ENCODE results near the gene KCNN4.
"Not testable (repeated sequence)": the region's sequence is repeated elsewhere in the genome, so short reads cannot be mapped to it uniquely, and the experiment has no call there.

Gene KCNN4

DNA sequence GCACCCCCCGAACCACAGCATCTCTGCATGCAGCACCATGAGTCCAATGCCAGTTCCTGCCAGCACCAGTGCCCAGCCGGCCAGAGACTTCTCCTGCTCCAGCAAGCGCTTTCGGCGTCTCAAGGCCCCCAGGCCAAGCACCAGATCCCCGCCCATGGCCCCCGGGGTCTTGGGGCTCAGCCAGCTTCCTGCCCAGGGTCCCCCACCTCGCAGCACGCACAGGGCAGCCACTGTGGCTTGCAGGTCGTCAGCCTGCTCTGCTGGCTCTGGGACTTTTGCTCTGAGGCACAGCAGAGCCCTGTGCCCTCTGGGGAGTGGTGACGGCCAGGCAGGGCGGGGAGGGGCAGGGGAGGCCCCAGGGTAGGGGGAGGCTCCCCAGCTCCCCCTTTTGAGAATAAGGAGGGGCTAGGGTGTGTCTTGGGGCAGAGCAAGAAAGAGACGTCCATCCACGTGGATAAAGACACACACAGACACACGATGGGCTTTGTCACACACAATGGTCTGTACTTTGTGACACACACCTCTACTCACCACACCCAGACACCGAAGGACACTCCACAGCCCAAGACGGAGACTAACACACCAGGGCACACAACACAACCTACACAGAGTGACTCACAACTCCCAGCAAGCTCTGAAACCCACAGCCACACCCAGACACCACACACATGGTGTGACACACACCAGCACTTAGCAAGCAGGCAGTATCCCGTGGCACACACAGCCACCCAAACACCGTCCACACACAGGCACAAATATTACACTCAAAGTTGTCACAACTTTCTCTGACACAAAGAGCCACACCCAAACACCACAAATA is at the start of gene KCNN4:
Gene KCNN4, minus strand, starts transcription at position 268 of the 820 bp plus-strand sequence. Its CDS starts 112 bp downstream, at position 156.
- peak; percentile 46 to 78 (median 50) for DNase-seq (ENCODE audit: low read depth in 4 of 4, low spot score in 1 of 4)

DNA sequence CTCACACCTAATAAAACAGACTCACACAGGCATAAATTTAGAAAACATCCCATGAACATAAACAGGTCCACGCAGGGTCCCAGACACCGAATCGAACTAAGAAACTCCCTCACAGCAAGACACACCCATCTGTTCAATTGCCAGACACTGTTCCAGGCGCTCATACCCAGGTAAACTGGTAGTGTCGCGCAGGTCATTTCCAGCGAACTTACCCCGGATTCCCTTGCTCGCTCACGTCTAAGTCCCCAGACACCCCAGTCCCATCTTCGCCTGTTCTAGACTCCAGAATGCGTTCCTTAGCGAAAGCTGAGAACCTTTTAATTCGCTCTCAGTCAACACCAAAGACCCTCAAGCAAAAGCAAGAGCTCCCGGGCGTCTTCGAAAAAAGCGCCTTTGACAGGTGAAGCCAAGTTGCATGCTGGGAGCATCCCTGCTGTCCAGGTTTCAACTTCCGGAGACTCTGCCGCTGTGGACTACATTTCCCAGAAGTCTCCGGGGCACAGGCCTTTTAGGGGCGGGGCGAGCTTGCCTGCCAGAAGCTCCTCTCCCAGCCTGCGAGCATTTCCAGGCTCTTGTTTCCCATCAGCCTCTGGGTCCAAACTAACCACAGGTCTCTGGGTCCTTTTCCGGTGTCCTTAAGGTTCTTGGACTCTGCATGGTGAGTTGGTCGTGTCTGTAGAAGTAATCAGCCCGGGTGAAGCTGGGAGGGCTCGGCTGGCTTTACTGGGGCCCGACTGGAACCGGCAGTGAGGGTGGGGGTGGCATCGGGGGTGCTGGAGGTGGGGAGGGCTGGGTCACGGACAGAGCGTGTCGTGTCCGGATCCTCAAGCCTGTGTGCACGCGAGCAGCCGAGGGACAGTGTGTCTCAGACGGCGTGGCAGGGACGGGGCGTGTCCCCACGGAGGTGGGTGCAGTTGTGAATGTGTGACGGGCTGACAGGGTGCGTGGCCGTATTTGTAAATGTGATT is 46.3 kb upstream of the KCNN4 start, which contains the start of gene ZNF283:
Gene ZNF283, plus strand, starts transcription at position 535 of the 968 bp plus-strand sequence. CDS start 6,184 bp downstream, outside the sequence.
- DNase-seq (ENCODE audit: low read depth in 4 of 4, low spot score in 1 of 4) = peak; percentile 60 to 82 (median 73)

DNA sequence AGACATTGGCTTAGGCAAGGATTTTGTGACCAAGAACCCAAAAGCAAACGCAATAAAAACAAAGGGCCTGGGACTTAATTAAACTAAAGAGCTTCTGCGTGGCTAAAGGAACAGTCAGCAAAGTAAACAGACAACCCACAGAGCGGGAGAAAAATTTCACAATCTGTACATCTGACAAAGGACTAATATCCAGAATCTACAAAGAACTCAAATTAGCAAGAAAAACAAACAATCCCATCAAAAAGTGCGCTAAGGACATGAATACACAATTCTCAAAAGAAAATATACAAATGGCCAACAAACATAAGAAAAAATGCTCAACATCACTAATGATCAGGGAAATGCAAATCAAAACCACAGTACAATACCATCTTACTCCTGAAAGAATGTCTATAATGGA is 43.8 kb upstream of the KCNN4 start:
- not testable (repeated sequence) for DNase-seq (ENCODE audit: low read depth in 4 of 4, low spot score in 1 of 4)

DNA sequence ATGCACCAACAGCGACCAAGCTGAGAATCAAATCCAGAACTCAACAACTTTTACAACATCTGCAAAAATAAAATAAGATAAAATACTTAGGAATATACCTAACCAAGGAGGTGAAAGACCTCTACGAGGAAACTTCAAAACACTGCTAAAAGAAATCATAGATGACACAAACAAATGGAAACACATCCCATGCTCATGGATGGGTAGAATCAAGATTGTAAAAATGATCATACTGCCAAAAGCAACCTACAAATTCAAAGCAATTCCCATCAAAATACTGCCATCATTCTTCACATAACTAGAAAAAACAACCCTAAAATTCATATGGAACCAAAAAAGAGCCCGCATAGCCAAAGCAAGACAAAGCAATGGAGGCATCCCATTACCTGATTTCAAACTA is 43.1 kb upstream of the KCNN4 start:
- not testable (repeated sequence) for DNase-seq (ENCODE audit: low read depth in 4 of 4, low spot score in 1 of 4)

DNA sequence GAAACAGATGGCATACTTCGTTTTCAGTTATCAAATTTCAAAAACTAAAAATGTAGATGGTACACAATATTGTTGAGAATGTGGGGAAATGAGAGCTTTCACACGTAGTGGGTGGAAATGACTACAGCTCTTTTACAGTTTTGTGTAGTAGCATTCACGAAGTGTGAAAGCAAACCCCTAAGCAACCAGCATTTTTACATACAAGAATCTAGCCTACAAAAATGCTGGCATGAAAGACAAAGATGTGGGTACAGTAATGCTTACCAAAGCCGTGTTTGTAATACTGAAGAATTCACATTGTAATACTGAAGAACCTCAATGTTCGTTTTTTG is 40.1 kb upstream of the KCNN4 start:
- DNase-seq (ENCODE audit: low read depth in 4 of 4, low spot score in 1 of 4) = no peak

DNA sequence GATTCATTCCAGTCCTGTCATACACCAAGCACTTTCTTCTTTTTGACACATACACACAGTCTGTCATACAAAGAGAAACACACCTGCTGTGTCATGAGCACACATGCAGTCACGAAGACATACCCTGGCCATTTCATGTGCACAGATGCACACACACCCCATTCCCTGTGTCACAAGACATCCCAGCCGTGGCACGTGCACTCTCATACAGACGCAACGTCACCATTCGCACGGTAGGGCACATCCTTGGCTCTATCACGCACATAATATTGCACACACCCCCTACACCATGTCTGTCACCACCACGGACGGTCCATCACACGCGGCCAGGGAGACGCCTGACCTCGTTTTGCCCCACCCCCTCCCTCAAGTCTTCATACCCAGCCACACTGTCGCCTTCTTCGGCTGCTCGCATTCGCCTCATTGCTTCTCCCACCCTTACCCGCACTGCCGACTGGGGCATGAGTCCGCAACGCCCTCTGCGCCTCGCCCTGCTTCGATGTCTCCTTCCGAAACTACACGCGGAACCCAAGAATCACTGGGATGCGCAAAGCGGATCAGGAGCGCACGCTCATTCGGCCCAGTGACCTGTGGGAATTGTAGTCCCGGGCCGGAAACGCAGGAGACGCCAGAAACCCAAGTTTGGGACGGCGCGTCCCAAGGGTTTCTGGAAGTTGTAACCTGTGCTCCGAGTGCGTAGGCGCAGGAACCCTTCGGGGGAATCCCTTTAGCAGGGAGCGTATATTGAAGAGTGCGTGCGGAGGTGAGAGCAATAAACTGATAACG is 39.5 kb upstream of the KCNN4 start:
- DNase-seq (ENCODE audit: low read depth in 4 of 4, low spot score in 1 of 4) = peak in 2 of 4 experiments; percentile 14 to 34

DNA sequence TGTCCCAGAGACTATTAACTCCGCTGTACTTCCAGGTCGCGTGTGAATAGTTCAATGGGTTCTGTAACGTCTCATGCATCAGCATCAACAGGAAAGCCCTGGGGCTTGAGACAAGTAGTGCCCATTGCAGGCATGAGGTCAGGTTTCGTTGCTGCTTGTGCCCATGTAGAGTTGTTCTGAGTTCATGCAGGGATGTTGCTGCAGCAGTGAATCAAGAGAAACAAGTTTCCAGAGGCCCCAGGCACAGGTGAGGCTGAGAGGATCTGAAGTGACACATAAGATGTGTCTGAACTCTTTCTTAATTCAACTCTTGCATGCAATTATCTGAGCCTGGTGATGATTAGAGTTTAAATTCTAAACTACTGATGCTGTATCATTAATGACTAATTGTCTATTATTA is 37.7 kb upstream of the KCNN4 start:
- no peak for DNase-seq (ENCODE audit: low read depth in 4 of 4, low spot score in 1 of 4)

DNA sequence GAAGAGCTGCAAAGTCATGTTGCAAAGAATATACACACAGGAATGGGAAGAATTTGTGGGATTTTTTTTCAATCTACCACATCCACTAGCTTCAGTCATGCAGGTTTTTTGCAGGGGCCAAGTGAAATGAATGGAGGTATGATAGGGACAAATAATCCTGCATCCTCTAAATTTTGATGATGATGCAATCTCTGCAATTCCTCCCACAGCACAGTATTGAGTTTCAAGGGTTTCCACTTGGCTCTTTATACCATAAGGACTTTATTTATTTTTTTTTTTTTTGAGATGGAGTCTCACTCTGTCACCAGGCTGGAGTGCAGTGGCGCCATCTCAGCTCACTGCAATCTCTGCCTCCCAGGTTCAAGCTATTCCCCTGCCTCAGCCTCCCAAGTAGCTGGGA is 36.7 kb upstream of the KCNN4 start:
- not testable (repeated sequence) for DNase-seq (ENCODE audit: low read depth in 4 of 4, low spot score in 1 of 4)

DNA sequence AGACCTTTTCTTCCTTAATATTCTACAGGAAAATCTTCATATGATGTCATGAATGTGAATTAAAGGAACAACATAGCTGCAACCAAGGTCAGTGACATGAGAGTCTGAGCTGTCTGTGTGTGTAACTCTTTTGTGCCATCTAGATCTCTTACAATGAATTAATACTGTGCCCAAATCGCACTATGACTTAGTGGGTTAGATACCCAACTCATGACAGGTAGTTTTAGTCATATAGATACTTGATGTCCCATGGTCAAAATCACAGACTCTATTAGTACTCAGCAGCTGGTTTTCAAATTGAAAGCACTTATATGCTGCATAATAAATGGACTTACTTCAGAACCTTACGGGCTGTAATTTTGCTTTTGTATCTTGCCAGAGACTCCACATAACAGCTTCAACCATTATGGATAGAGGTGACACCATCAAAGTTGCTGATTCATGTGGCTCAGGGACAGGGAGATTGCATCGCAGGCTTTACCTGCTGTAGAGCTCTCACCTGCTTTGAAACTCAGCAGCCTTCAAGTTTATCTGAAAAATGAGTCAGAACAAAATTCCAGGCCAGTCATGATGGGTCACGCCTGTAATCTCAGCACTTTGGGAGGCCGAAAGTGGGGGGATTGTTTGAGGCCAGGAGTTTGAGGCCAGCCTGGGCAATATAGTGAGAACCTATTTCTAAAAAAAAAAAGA is 34.0 kb upstream of the KCNN4 start:
- no peak for DNase-seq (ENCODE audit: low read depth in 4 of 4, low spot score in 1 of 4)

DNA sequence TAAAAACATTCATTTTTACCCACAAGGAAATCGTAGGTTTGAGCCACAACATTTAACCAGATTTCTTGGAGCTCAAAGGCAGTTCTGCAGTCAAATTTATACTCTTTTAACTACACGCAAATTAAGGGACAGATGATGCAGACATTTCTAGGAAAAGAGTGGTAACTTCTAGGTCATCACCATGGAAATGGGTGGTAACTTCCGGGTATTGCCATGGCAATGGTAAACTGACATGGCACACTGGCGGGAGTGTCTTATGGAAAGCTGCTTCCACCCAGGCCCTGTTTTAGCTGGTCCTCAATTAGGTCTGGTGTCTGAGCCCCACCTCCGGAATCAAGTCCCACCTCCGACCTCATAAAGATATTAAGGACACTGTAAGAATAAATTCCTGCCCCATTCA is 31.9 kb upstream of the KCNN4 start:
- DNase-seq (ENCODE audit: low read depth in 4 of 4, low spot score in 1 of 4) = no peak

DNA sequence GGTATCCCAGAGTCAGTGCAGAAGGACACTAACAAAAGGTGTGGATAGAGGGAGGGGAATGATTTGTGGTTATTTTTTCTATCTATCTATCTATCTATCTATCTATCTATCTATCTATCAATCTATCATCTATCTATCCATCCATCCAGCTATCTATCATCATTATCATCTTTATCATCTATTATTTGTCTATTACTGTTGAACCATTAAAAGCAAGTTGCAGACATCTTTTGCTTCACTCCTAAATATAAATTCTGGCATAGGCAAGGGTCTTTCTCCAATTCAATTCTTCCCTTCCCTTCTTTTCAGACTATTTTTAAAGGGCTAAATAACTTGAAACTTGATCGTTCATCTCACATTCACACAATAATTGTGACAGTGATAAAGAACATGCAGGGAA is 31.5 kb upstream of the KCNN4 start:
- DNase-seq (ENCODE audit: low read depth in 4 of 4, low spot score in 1 of 4) = no peak

DNA sequence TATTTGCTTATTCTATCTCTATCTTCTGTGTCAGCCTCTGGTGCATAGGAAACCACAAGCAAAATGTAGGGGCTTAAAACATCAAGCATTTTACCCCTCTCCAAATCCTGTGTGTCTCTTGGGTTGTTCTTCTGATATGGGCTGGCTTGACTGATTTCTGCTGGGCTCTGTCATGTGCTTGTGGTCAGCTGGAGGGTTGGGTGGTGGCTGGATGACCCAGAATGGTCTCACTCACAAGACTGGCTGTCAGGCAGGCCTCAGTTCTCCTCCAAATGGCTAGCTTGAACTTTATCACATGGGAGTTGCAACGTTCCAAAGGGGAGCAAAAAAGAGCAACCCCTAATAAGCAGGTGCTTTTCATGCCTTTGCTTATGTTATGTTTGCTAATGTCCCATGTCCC is 31.1 kb upstream of the KCNN4 start:
- no peak for DNase-seq (ENCODE audit: low read depth in 4 of 4, low spot score in 1 of 4)

DNA sequence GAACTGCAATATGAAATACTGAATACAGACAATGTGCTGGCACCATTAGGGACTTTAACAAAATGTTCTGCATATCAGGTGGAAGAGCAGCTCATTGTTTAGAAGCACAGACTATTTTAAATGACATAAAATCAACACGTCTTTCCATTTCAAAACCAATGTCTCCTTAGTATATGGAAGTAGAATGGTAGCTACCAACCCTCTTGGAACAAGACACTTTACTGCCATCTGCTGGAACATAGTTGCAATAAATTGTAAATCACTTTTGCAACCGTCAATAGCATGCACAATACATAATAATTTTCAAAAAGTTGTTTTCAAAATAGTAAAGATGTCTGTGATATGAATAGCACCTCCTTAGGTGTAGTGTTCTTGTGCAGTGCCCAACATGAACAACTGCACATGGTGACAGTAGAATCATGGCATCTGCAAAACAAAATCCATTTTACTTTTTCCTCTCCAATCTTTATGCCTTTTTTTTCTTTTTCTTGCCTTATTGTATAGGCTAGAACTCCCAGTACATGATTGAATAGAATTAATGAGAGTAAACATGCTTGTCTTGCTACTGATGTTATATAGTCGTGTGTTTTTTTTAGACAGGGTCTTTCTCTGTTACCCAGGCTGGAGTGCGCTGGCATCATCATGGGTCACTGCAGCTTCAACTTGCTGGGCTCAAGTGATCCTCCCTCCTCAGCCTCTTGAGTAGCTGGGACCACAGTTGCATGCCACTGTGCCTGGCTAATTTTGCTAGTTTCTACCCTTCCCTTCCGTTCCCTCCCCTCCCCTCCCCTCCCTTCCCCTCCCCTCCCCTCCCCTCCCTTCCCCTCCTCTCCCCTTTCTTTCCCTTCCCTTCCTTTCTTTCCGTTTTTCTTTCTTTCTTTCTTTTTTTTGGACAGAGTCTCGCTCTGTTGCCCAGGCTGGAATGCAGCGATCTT is 29.3 kb upstream of the KCNN4 start:
- DNase-seq (ENCODE audit: low read depth in 4 of 4, low spot score in 1 of 4) = no peak

DNA sequence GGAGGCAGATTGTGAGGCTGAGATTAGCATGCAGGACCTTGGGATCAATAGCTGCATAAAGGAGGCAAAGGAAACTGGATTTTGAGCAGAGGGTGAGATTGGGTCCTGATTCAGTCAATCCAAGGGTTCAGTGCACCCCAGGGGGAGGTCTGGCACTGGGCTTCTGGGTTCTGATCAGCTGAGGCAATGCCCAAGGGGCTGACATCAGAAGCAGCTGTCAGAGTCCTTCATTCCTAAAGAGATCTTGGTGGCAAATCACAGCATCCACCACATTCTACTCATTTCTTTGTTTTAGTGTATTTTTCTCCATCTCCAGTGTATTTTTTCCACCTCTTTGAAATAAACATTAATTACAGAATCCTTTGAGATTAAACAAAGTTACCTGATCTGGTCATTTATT is 26.9 kb upstream of the KCNN4 start:
- DNase-seq (ENCODE audit: low read depth in 4 of 4, low spot score in 1 of 4) = no peak

DNA sequence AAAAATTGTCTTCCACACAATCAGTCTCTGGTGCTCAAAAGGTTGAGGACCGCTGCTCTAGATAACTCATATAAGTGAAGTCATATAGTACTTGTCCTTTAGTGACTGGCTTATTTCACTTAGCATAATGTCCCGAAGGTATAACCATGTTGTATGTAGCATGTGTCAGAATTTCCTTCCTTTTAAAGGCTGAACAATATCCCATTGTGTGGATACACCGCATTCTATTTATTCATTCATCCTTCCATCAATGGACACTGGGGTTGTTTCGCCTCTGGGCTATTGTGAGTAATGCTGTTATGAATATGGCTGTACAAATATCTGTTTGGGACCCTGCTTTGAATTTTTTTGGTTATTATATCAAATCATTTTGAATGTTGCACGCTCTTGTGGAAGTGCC is 26.1 kb upstream of the KCNN4 start:
- no peak for DNase-seq (ENCODE audit: low read depth in 4 of 4, low spot score in 1 of 4)

DNA sequence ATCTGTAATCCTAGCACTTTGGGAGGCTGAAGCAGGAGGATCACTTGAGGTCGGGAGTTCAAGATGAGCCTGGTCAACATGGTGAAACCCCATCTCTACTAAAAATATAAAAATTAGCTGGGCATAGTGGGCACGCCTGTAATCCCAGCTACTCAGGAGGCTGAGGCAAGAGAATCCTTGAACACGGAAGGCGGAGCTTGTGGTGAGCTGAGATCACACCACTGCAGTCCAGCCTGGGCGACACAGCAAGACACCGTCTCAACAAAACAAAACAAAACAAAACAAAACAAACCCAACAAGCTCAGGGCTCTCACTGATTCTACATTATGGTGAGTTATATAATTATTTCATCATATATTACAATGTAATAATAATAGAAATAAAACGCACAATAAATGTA is 25.6 kb upstream of the KCNN4 start:
- not testable (repeated sequence) for DNase-seq (ENCODE audit: low read depth in 4 of 4, low spot score in 1 of 4)

DNA sequence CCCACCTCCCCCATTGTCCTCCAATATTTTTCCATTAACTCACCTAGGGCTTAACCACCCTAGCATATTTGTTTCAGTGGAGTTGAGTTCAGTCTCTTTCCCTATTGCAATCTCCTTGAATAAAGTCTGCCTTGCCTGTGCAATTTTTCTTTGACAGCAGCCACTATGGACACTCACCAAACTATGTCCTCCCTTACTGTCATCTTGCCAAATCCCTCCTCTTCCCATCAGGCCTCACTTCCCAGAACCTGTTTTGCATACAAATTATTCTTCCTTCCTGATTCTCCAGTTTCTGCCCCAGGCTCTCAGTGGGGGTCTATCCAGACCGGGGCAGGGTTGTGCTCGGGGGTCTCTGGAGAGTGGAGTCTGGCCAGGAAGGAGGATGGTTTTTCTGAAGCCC is 23.7 kb upstream of the KCNN4 start:
- DNase-seq (ENCODE audit: low read depth in 4 of 4, low spot score in 1 of 4) = no peak

DNA sequence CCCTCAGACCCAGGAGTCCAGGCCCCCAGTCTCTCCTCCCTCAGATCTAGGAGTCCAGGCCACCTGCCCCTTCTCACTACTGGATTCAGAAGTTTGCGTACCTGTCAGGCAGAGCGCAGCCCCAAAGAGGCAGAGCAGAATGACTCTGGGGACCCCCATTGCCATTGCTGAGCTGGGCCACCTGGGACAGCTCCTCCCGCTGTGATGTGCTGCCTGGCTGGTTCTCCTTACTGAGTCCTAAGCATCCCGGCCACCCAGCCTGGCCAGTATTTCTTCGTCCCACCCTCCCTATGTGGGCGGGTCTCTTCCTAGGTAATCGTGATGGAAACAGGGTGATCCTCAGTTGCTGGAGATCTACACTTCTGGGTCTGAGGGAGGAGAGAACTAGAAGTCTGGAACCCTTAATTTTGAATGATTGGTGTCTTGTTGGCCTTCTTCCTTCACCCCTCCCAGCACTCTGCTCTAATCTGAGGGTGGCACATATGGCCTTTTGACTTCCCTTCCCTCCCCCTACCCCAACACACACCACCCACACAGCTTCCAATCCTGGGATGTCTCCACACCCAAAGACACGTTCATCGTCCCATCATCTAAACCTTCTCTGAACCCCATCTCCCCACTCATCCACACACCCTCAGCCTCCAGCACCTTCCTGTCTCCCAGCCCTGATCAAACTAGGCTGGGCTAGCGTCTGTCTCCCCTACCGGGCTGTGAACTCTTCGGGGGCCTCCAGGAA is 21.6 kb upstream of the KCNN4 start, which contains the start of gene LYPD5:
Gene LYPD5, minus strand, starts transcription at position 232 of the 736 bp plus-strand sequence. Its CDS starts 67 bp downstream, at position 165.
- no peak for DNase-seq (ENCODE audit: low read depth in 4 of 4, low spot score in 1 of 4)

All from stimulated activated CD4-positive, alpha-beta T cell treated with anti-CD3 and anti-CD28 coated beads, Interleukin-1b, Interleukin-23, amount 100 ng/mL, for 24 hours (primary cell).